HG02840 (cell line): Measurements from ENCODE around the gene BCAP31.

Experiments used
- ATAC-seq: cut with Tn5 transposase; IDR thresholded peaks from one replicate; pipeline ENCODE4 v1.9.1; 2021; ENCODE audit warnings: mild to moderate bottlenecking, moderate library complexity, moderate number of reproducible peaks; ENCODE audit not compliant: unreplicated experiment, low FRiP score

BCAP31 gene

DNA sequence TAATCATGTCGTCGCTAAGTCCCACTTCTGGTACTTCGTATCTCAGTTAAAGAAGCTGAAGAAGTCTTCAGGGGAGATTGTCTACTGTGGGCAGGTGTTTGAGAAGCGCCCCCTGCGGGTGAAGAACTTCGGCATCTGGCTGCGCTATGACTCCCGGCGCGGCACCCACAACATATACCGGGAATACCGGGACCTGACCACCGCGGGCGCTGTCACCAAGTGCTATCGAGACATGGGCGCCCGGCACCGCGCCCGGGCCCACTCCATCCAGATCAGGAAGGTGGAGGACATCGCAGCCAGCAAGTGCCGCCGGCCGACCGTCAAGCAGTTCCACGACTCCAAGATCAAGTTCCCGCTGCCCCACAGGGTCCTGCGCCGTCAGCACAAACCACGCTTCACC lies 61.9 kb downstream of the BCAP31 start:
- no peak for ATAC-seq

DNA sequence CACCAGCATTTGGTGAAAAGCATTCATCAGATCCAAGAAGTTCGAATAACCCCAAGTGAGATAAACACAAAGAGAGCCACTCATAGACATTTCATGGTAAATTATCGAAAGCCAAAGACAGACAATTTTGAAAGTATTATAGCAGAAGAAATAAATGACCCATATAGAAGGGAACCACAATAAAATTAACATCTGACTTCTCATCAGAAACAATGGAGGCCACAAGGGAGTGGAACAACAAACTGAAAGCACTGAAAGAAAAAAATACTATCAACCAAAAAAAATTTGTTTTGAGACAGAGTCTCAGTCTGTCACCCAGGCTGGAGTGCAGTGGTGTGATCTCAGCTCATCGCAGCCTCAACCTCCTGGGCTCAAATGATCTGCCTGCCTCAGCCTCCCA lies 64.9 kb downstream of the BCAP31 start:
- no peak for ATAC-seq

DNA sequence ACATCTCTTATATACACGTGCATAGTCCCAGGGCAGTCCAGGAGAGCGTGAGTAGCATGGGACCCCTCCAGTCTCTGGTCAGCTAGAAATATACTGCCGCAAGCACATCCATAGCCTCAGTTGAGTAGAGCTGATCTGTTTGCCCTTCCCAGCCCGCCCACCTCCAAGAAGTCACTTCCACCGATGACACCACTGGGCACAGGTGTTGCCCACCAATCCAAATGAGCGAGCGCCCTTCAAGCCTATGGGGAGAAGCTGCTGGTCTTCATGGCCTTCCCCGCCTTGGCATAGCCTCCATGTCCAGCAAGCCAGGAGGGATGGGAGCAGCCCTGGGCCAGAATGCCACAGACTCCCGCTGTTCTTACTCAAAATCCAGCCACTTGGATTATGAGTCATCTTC lies 67.0 kb downstream of the BCAP31 start:
- ATAC-seq = no peak

DNA sequence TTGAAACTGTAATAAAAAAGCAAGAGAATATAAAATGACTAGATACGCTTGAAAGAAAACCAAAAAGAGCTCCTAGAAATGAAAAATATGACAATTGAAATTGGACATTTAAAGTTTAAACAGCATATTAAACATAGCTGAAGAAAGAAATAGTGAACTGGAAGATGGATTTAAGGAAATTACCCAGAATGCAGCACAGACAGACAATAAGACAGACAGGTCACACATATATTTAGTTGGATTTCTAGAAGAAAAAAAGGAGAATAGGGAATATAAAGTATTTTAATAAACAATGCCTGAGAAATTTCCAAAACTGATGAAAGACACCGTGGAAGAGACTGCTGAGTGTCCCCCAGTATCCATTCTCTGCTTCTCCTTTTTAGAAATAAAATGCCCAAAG lies 70.6 kb downstream of the BCAP31 start:
- ATAC-seq = no peak

DNA sequence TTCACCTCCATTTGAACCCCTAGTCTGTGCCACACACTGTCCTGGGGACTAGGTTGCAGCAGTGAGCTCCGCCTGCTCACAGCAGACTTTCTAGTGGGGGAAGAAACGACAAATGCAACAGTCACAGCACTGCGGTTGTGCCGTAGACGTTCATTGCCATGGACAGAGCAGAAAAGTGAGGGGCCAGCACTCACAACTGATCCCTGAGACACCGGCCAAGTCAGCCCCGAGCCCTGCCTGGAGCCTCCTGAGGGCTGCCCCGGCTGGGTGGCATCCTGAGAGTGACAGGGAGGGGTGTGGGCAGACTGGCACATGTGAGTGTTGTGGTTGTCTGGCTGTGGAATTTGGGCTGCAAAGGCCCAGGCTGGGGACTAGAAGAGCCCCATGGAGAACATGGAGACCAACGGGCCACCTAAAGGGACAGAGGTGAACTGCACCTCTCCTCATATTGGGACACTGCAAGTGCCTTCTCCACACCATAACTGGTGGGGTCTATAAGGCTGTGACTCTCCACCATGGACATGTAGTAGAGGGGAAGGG lies 72.6 kb downstream of the BCAP31 start:
- ATAC-seq = no peak

DNA sequence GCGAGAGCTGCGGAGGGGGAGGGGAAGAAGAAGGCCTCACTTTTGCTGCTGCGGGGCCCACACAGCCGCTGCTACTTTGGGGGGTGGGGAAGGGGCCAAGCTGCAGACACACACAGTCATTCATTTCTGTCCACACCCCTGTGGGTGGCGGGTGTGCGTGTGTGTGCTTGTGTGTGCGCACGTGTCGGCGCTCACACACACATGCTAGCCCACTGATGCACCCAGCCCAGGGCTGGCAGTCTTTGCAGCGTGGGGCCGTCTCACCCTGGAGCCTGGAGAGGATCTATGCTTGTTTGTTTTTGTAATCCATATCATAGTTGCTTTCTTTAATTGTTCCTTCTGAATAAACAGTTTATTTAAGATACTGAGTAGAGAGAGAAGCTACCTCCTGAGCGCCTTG lies 73.2 kb downstream of the BCAP31 start:
- ATAC-seq = no peak
